Fibroblast of mammary gland (primary cell): ENCODE measurements around the gene PCP2.

Experiments
- DNase-seq: peaks from one replicate; pipeline ENCODE4 v3.0.0-alpha.2; 2010; ENCODE audit warnings: low read depth
- H3K4me3 ChIP-seq: 2 replicates; pipeline ENCODE4 v1.5.1; 2011; ENCODE audit warnings: low read depth, mild to moderate bottlenecking, low read length, moderate library complexity; ENCODE audit not compliant: control insufficient read depth
- TF ChIP-seq, protein P1 (sequence below): conservative IDR thresholded peaks from 2 replicates; pipeline ENCODE4 v1.5.1; 2011; ENCODE audit warnings: low read depth, low read length, inconsistent platforms; ENCODE audit not compliant: control insufficient read depth, insufficient read depth

PCP2 gene

DNA sequence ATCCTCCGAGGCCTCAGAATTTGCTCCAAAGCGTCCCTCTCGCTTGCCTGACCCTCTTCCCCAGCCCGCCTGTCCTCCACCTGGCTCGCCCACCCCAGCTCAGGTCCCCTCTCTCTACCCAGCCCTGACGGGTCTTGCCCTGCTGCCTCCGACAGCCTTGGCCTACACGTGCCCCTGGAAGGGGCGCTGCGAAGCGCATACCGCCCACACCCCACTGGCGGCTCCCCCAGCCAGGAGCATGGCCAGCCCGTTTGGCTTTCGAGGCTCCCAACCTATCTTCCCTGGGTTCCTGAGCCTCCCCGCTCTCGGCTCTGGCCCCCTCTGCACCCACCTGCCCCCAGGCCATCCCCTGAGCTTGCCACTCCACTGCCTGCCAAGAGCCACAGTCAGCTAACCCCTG is 8.7 kb downstream of the PCP2 start:
- H3K4me3 ChIP-seq = no peak overlapping the region
- no peak for DNase-seq
- TF ChIP-seq, protein P1, sequence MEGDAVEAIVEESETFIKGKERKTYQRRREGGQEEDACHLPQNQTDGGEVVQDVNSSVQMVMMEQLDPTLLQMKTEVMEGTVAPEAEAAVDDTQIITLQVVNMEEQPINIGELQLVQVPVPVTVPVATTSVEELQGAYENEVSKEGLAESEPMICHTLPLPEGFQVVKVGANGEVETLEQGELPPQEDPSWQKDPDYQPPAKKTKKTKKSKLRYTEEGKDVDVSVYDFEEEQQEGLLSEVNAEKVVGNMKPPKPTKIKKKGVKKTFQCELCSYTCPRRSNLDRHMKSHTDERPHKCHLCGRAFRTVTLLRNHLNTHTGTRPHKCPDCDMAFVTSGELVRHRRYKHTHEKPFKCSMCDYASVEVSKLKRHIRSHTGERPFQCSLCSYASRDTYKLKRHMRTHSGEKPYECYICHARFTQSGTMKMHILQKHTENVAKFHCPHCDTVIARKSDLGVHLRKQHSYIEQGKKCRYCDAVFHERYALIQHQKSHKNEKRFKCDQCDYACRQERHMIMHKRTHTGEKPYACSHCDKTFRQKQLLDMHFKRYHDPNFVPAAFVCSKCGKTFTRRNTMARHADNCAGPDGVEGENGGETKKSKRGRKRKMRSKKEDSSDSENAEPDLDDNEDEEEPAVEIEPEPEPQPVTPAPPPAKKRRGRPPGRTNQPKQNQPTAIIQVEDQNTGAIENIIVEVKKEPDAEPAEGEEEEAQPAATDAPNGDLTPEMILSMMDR = no peak

DNA sequence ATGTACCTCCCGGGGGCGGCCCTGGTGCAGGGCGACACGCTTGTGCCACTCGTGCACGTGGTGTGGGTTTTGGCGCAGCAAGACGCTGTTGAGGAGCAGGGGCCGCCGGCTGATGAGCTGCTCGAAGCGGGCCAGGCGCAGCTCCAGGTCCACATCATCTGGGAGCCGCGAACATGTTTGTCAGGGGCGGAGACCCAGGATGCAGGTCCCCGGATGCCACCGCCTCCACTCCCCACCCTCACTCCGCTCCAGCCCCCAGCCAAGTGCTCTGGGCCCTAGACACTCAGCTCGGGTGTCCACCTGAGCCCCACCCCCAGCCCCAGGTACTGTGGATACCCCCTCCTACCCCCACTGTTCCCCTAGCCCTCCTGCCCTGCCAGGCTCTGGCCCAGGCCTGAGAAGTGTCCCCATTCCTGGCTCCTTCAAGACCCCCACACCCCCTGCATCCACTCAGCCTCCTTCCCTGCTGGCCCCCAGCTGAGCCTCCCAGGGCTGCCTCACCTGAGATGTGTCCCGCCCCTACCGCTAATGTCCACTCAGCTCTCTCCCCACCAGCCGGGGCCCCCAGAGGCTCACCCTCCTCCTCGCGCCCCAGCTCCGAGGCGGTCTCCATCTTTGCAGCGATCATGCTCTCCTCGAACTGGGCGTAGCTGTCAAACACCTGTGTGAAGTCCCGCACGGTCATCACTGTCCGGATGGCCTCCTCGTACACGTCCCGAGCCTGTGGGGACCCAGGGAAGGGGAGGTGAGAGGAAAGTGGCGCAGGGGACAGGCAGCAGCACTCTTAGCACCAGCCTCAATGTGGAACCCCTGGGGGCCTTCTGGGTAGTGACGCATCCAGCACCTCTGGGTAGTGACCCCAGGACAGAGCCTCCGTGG is 9.6 kb downstream of the PCP2 start:
- TF ChIP-seq, protein P1 = no peak
- H3K4me3 ChIP-seq = no peak overlapping the region
- no peak for DNase-seq

DNA sequence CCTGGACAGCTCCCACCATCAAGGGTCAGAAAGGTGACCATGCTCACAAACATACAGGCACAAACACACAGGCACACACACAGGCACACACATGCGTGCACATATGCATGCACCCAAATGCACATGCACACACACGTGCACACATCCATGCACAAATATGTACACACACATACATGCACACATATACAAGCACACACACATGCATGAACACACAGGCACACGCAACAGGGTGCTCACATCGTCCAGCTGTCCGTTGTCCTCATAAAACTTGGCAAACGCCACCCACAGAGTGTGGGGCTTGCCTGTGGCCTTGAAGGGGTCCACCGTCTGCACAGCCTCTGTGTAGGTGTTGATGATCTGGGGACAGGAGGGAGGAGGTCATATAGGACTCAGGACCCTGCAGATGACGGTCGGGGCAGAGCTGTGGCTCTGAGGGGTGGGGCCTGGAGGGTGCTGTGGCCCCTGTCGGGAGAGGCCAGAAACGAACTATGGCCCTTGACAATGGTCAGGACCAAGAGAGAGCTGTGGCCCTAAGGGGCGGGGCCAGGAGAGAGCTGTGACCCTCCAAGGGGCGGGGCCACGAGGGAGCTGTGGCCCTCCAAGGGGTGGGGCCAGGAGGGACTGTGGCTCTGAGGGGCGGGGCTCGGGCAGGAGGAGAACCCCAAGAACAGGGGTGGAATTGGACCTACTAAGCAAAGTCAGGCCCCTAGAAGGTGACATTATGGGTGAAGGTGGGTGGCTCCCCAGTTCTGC is 10.4 kb downstream of the PCP2 start:
- DNase-seq = no peak
- TF ChIP-seq, protein P1 = no peak

GRCh38 chr19:7620442-7621412 is 12.8 kb downstream of the PCP2 start:
- DNase-seq = no peak
- TF ChIP-seq, protein P1 = no peak
- no peak overlapping the region for H3K4me3 ChIP-seq

More for the DNA sequence above, 10.4 kb downstream of the PCP2 start:
- H3K4me3 ChIP-seq = no peak overlapping the region

DNA sequence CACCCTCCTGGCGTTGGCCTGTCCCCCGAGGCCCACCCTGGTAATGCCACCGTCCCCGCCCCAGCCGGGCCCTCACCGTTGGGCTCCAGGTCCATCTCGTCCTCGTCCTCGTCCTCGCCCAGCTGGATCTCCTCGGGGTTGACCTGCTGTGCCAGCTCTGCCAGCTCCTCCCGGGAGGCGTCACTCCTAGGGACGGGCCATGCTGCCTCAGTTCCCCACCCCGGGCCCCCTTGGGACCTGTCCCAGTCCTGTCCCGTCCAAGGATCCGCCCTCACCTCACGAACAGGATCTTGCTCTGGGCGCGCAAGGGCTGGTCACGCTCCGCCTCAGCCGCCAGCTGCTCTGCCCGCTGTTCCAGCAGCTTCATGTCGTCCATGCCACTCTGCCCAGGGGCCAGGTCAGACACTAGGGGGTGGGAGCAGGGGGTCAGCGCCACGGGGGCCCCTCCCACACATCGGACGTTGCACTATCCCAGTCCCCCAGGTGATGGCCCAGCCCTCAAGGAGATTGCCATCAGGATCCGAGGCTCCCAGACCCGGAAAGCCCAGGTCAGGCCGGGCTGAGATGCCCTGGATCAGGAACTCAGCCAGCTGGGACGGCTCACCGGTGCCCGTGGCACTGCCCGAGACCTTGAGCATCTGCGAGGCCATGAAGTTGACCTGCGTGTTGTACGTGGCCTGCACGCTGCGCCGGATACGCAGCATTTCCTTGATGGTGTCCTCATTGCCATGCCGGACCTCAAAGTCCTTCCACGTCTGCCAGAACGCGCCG is 13.7 kb downstream of the PCP2 start:
- no peak overlapping the region for H3K4me3 ChIP-seq
- TF ChIP-seq, protein P1 = no peak

More for the DNA sequence above, 13.7 kb downstream of the PCP2 start:
- no peak for DNase-seq
